ENCODE data around the gene BTF3.

GRCh38 chr5:73486119-73486899 lies 11.9 kb upstream of the BTF3 start:
- TF ChIP-seq CTCF (conservative IDR thresholded peaks at IDR 0.05) (no peak), EZH2 (IDR thresholded peaks at IDR 0.05; ENCODE audit: low read depth) (no peak)
